BE2C (cell line): ENCODE results near the gene FADD.
"Not testable (repeated sequence)": the region's sequence is repeated elsewhere in the genome, so short reads cannot be mapped to it uniquely, and the experiment has no call there.

Source experiments
- DNase-seq: peaks from one replicate; pipeline ENCODE4 v3.0.0-alpha.2; 2020
- H3K27me3 ChIP-seq: fragments of 250-450 bp; sonication (Bioruptor Pico); 2 replicates; pipeline ENCODE4 v1.5.1; 2020; ENCODE audit warnings: mild to moderate bottlenecking
- H3K36me3 ChIP-seq: fragments of 250-450 bp; sonication (Bioruptor Pico); 2 replicates; pipeline ENCODE4 v1.5.1; 2020; ENCODE audit warnings: mild to moderate bottlenecking
- H3K4me1 ChIP-seq: fragments of 250-450 bp; sonication (Bioruptor Pico); 2 replicates; pipeline ENCODE4 v1.5.1; 2020
- H3K4me3 ChIP-seq: 2 replicates; pipeline ENCODE4 v1.5.1; 2011; ENCODE audit warnings: low read depth, low read length
- H3K9me3 ChIP-seq: fragments of 250-450 bp; sonication (Bioruptor Pico); 2 replicates; pipeline ENCODE4 v1.5.1; 2020
- TF ChIP-seq, protein P1 (sequence below): IDR thresholded peaks from 2 replicates; pipeline ENCODE4 v1.5.1; 2012; ENCODE audit warnings: mild to moderate bottlenecking, low read depth, low read length

FADD gene

DNA sequence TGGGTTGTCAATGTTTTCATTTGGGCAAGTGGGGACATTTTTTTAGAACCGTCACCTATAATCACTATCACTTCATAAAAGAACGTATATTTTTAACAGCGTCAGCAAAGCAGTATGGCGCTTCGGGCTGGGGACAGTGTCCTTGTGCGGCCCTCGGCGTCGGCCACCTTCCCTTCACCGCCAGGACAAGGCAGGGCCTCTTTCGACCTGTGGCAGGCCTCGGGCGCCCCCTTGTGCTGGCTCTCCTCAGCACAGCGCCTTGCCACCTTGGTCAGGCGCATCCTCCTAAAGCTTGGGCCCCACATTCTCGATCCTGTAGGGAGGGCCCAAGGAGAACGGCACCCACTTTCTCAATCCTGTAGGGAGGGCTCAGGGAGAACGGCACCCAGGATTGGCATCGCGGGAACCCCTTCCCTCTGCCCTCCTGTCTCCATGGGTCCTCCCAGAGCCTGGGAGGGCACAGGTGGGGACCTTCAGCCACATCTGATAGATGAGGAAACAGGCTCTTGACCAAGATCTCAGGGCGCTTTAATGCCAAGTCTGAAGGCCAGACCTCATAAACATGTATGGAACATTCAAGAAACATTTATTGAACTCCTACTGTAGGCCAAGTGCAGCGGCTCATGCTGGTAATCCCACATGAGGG lies 11.5 kb upstream of the FADD start:
- Histone ChIP-seq H3K9me3 (no peaks in the 10 kb centered on the region), H3K4me1 (no peaks in the 10 kb centered on the region; the same call in 1 of the 2 replicates), H3K4me3 (no peak overlapping the region), H3K27me3 (no peaks in the 10 kb centered on the region), H3K36me3 (no peaks in the 10 kb centered on the region)
- TF ChIP-seq, protein P1, sequence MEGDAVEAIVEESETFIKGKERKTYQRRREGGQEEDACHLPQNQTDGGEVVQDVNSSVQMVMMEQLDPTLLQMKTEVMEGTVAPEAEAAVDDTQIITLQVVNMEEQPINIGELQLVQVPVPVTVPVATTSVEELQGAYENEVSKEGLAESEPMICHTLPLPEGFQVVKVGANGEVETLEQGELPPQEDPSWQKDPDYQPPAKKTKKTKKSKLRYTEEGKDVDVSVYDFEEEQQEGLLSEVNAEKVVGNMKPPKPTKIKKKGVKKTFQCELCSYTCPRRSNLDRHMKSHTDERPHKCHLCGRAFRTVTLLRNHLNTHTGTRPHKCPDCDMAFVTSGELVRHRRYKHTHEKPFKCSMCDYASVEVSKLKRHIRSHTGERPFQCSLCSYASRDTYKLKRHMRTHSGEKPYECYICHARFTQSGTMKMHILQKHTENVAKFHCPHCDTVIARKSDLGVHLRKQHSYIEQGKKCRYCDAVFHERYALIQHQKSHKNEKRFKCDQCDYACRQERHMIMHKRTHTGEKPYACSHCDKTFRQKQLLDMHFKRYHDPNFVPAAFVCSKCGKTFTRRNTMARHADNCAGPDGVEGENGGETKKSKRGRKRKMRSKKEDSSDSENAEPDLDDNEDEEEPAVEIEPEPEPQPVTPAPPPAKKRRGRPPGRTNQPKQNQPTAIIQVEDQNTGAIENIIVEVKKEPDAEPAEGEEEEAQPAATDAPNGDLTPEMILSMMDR, result peak; percentile 92
- peak; percentile 90 for DNase-seq

DNA sequence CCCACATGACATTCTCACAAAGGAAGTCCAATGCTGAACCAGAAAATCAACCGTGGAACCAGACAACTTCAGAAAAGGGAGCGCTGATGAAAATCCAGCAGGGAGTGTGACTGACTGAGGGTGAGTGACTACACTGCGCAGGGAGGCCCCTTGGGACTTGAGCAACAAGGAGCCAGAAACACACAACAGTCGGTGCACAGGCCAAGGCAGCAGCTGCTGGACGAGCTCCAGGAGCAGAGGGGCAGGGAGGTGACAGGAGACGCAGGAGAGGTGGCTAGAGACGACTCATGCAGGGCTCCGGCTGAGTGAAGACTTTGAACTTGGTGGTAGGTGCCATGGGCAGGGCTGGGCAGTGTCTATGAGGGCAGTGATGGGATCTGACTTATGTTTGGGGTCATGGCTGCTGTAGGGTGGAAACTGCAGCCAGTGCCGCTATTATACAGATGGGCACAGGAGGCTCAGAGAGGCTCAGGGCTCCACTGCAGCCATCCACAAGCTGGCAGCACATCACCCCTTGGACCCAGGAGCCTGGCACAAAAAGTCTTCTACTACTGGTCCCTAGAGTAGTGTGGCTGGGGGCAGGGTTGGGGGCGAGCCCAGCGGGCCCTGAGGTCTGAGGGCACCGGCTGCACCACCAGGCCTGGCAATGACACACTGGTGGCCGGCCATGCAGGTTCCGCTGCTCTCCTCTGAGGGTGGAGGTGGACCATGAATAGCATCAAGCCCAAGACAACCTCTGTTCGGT lies 10.3 kb upstream of the FADD start:
- Histone ChIP-seq H3K27me3 (no peaks in the 10 kb centered on the region), H3K9me3 (no peaks in the 10 kb centered on the region), H3K4me1 (no peaks in the 10 kb centered on the region; the same call in 1 of the 2 replicates), H3K4me3 (no peak overlapping the region), H3K36me3 (no peaks in the 10 kb centered on the region)
- TF ChIP-seq, protein P1, result no peak
- DNase-seq, result peak; percentile 90

DNA sequence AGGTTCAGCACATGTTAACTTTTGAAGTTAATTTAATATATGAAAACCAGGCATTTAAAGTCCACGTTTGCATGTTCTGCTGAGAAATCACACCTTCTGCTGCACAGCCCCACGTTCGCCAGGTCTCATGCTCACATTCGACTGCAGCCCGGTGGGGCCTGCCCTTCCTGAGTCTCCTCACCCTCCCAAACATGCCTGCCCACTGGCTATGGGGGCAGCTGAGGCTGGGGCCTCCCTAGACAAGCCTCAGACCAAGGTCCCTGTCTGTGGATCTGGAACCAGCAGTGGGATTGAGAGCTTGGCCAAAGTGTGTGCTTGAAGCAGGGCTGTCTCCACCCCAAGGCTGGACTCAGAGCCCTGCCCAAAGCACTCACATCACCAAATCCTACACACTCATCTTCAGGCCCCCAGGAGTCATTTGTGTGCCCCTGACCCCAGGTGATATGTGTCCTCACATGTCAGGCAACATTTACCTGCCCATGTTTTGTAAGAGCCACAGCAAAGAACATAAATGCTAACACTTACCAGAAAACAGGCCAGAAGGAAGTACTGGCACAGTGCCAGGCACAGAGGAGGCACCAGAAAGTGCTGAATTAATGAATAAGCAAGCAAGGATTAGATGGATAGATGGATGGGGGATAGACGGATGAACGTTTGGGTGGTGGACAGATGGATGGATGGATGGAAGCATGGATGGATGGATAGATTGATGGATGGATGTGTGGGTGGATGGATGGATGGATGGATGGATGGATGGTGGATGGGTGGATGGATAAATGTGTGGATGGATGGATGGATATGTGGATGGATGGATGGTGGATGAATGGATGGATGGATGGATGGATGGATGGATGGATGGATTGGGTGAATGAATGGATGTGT lies 9.4 kb upstream of the FADD start:
- Histone ChIP-seq H3K4me3 (no peak overlapping the region), H3K36me3 (no peaks in the 10 kb centered on the region), H3K4me1 (no peaks in the 10 kb centered on the region; the same call in 1 of the 2 replicates), H3K27me3 (no peaks in the 10 kb centered on the region), H3K9me3 (no peaks in the 10 kb centered on the region)
- DNase-seq, result no peak
- TF ChIP-seq, protein P1, result no peak

DNA sequence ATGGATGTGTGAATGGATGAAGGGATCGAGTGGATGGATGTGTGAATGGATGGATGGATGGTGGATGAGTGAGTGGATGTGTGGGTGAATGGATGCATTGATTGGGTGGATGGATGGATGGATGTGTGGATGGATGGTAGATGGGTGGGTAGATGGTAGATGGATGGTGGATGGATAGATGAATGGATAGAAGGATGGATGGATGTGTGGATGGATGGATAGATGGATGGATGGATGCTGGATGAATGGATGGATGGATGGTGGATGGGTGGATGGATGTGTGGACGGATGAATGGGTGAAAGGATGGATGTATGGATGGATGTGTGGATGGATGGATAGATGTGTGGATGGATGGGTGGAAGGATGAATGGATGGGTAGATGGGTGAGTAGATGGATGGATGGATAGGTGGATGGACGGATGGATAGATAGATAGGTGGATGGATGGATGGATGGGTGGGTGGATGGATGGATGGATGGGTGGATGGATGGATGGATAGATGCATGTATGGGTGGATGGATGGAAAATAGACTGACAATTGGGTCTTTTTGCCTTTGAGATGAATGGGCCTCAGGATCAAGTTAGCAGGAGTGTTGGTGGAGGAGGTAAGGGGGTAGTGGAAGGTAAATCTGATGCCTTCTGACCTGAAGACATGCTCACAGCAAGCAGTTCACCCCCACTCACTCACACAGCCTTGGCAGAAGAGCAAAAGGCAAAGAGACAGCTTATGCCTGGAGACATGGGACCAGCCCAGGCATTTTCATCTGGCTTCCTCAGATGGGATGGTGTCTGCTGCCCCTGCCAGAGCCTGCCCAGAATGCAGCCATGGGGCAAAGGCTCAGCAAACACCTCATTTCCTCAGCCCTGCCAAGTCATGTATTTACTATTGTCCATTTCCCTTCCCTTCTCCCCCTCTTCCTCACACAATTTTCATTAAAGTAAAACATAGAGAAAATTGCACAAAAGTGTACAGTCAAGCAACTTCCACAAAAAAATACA lies 8.0 kb upstream of the FADD start:
- DNase-seq, result no peak
- Histone ChIP-seq H3K4me1 (no peaks in the 10 kb centered on the region; the same call in 1 of the 2 replicates), H3K27me3 (no peaks in the 10 kb centered on the region), H3K36me3 (no peaks in the 10 kb centered on the region), H3K4me3 (no peak overlapping the region), H3K9me3 (no peaks in the 10 kb centered on the region)
- TF ChIP-seq, protein P1, result no peak

DNA sequence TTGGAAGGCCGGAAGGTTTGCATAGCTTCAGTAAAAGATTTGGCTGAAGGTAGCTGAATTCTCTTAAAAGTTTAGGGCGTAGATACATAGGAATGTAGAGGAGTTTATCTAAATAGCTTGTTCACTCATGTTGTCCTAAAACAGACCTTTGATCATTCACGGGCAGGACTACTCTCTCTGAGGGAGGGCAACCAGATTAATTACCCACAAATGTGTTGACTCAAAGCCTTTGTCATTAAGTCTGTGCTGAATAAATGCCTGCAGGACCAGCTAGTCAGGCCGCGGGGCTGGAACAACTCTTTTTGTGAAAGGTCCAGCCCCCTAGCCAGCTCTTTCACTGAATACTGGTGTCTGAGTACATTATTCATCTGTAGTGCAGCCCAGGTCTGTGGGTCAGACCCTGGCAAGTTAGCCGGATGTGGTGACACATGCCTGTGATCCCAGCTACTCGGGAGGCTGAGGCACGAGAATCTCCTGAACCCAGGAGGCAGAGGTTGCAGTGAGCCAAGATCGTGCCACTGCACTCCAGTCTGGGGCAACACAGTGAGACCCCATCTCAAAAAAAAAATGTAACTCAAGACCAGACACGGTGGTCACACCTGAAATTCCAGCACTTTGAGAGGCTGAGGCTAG lies 2.8 kb upstream of the FADD start:
- H3K36me3 ChIP-seq, result no peaks in the 10 kb centered on the region; the same call in 1 of the 2 replicates

DNA sequence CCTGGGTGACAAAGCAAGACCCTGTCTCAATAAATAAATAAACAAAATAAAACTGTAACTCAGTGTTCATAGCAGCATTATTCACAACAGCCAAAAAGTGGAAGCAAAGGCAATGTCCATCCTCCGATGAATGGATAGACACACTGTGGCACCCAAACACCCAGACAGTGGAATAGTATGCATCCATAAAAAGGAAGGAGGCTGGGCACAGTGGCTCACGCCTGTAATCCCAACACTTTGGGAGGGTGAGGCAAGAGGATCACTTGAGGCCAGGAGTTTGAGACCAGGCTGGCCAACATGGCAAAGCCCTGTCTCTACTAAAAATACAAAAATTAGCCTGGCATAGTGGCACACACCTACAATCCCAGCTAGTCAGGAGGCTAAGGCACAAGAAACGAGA lies 2.0 kb upstream of the FADD start:
- H3K4me1 ChIP-seq, DNase-seq, H3K27me3 ChIP-seq: not testable (repeated sequence)

More for the DNA sequence above, 2.8 kb upstream of the FADD start:
- H3K9me3 ChIP-seq, result no peaks in the 10 kb centered on the region
- TF ChIP-seq, protein P1, result no peak
- no peaks in the 10 kb centered on the region for H3K27me3 ChIP-seq
- no peak for DNase-seq
- no peaks in the 10 kb centered on the region for H3K4me1 ChIP-seq
- H3K4me3 ChIP-seq, result no peak overlapping the region

More for the DNA sequence above, 2.0 kb upstream of the FADD start:
- not testable (repeated sequence) for H3K36me3 ChIP-seq, H3K9me3 ChIP-seq, H3K4me3 ChIP-seq
